Activated naive CD4-positive, alpha-beta T cell treated with anti-CD3 and anti-CD28 coated beads, Interleukin-2, amount 10 ng/mL, durations not matched to agents 5 hours and 36 hours (primary cell): Measurements from ENCODE around the gene QRSL1. TPM values are rescaled to one million over a fixed set of nuclear protein-coding genes. Genes with fewer than 3 reads are reported as not detected.

ENCODE experiments used
- total RNA-seq, 2 experiments: library from RNA; stranded (reverse); gene quantifications; one replicate each; pipeline ENCODE4 v1.2.3, GENCODE V29; 2021

Gene QRSL1
- total RNA-seq: 10 to 100 TPM; 11.7 to 14.8 TPM

GRCh38 chr6:106629103-106629858 is at the start of gene QRSL1, which contains the start of gene RTN4IP1:
Gene QRSL1, plus strand, starts transcription at chr6:106629578. Its CDS starts 104 bp downstream, at chr6:106629682.
Gene RTN4IP1, minus strand, starts transcription at chr6:106629498. Its CDS starts 477 bp downstream, at chr6:106629021.

Other genes starting within 250 kb of the QRSL1 start
- gene RTN4IP1, start 80 bp upstream of the QRSL1 start, total RNA-seq: 1 to 10 TPM; 4.6 to 4.8 TPM